Thyroid gland (tissue), 4 donors: ENCODE measurements around the gene TMEM219.

Experiments
- POLR2A ChIP-seq, 2 donors: fragments of 450-650 bp; IDR thresholded peaks; one replicate each; pipeline ENCODE4 v1.6.1; 2017; ENCODE audit warnings: antibody characterized with exemption in 2 of 2, mild to moderate bottlenecking in 2 of 2, moderate library complexity in 1 of 2
- TF ChIP-seq, protein P1 (sequence below), 6 experiments: fragments of 200-600 bp in 3 of 6; fragments of 450-650 bp in 3 of 6; sonication (generic) in 3 of 6; IDR thresholded peaks; one replicate each; pipeline ENCODE4 v1.5.1; 2016 to 2019; ENCODE audit warnings: antibody characterized with exemption in 6 of 6, mild to moderate bottlenecking in 2 of 6, inconsistent platforms in 1 of 6, moderate library complexity in 1 of 6

DNA sequence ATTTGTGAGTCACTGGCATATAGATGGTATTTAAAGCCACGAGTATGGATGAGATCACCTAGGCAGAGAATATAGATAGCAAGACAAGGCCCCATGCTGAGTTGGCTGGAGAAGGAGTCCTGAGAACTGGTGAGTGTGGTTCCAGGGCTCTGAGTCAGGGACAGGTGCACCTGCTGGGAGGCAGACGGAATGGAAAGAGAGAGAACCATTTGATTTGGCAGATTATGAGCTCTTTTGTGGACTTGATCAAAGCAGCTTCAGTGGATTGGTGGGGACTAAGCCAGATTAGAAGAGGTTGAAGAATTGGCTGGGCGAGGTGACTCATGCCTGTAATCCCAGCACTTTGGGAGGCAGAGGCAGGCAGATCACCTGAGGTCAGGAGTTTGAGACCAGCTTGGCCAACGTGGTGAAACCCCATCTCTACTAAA, 56.9 kb downstream of the TMEM219 start:
- TF ChIP-seq, protein P1, sequence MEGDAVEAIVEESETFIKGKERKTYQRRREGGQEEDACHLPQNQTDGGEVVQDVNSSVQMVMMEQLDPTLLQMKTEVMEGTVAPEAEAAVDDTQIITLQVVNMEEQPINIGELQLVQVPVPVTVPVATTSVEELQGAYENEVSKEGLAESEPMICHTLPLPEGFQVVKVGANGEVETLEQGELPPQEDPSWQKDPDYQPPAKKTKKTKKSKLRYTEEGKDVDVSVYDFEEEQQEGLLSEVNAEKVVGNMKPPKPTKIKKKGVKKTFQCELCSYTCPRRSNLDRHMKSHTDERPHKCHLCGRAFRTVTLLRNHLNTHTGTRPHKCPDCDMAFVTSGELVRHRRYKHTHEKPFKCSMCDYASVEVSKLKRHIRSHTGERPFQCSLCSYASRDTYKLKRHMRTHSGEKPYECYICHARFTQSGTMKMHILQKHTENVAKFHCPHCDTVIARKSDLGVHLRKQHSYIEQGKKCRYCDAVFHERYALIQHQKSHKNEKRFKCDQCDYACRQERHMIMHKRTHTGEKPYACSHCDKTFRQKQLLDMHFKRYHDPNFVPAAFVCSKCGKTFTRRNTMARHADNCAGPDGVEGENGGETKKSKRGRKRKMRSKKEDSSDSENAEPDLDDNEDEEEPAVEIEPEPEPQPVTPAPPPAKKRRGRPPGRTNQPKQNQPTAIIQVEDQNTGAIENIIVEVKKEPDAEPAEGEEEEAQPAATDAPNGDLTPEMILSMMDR (IDR thresholded peaks at IDR 0.05): no peak
- no peak for TF ChIP-seq POLR2A (IDR thresholded peaks at IDR 0.05)
